GM21423 (cell line): Measurements from ENCODE around the gene SUGCT.

Source experiments
- ATAC-seq: cut with Tn5 transposase; IDR thresholded peaks from one replicate; pipeline ENCODE4 v1.9.1; 2021; ENCODE audit warnings: mild to moderate bottlenecking, moderate library complexity; ENCODE audit not compliant: unreplicated experiment

SUGCT gene

GRCh38 chr7:40549372-40550039, 414.7 kb downstream of the SUGCT start:
- no peak for ATAC-seq

DNA sequence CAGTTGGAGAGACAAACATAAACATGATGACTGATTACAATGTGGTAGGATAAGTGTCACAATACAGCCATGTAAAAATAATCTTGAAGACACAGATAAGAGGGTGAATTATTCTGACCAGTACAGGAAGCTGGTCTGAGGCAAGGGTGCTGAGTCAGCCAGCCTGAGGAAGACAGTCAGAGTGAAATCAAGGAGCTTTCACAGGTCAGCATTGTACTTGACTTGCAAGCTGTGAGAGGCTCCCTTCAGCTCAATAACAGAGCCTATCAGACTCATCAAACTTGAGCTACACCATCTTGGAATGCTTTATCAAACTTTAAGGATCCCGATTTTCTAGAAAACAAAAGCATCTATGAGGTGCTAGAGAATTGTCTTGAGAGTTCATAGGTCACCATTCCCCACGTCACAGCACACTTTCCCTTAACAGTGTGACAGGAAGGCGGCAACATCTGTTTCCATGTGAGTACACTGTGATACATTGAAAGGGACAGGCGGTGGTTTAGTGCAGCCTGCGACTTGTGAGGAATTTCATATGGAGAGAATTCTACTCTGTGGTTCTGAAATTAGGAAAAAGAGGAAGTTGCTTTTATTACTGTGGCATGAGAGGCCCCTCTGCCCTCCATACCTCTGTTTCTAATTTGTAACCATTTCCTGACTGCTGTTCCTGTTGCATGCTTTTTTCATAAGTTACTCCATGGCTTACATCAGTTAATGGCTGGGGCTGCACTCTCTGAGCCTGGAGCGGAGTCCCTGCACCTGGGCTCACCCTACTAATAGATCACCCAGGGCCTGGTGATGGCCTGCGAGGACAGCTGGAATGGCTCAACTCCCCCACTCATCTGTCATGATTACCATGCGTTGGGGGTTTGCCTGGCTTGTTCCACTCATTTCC, 417.1 kb downstream of the SUGCT start:
- ATAC-seq, result peak; percentile 76

- ATAC-seq, result no peak
These were observed 425.9 kb downstream of the SUGCT start for GRCh38 chr7:40560672-40561071.

GRCh38 chr7:40566879-40567278, 432.1 kb downstream of the SUGCT start:
- ATAC-seq, result no peak

DNA sequence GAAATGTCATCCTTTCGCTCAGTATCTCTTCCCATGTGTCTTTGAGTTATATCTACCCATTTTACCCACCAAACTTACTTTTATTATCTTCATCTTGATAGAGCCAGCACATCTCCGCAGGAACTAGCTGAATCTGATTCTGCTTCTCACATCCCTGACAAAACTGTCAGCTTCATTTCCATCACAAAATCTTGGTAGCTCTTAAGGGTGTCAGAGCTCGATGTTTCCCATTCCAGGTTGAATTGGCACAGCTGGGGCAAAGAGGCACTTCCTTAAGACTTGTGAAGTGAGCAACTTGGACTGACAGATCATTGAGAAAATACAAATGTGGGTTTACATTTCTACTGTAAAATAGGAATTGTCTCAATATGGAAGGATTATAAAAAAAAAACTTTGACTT, 434.5 kb downstream of the SUGCT start:
- no peak for ATAC-seq

- no peak for ATAC-seq
These were observed 435.4 kb downstream of the SUGCT start for GRCh38 chr7:40570223-40570622.

GRCh38 chr7:40571796-40572195, 437.0 kb downstream of the SUGCT start:
- no peak for ATAC-seq

DNA sequence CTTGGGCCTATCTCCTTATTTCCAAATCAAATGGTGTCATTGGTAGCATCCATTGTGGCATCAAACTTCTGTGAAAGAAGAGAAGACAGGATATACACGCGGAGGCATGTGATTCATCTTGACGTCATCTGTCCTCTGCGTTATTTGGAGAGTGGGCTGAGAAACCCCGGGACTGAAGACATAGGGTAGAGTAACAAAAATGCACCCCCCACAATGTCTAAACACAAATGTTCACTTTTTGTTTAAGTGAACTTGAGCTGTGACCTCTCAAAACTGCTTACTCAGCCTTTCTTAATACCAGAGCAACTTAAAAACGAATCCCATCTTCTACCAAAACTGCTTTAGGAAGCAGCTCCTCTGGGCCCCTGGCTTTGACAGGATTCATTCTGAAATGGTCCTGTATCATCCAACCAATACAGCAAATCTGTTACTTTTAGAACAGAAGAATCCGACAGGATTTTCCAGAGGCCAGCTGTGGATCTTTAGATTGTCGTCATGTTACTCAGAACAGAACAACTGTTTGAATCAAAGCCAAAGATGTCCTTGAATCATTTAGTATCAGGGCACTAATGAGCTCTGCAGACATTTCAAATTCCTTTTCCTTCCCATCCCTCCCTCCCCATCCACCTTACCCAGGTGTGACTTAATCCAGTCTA, 438.1 kb downstream of the SUGCT start:
- no peak for ATAC-seq

DNA sequence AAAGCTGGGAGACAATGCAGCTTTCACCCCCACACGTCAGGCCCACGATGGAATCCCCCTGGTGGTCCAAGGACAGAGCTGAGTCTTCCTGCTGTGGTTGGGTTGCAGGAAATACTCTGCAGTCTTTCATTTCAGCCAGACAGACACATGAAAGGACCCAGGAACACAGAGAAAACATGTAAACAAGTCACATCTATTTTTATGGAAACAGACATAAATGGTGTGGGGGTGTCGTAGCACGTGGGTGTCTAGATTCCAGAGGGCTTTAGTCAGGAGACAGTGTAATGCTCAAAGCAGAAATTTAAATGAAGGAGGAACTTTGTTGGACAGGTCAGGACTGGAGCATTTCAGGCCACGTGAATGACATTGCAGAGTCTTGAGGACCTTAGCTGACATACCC, 444.6 kb downstream of the SUGCT start:
- ATAC-seq, result no peak

GRCh38 chr7:40580776-40581175, 446.0 kb downstream of the SUGCT start:
- no peak for ATAC-seq

DNA sequence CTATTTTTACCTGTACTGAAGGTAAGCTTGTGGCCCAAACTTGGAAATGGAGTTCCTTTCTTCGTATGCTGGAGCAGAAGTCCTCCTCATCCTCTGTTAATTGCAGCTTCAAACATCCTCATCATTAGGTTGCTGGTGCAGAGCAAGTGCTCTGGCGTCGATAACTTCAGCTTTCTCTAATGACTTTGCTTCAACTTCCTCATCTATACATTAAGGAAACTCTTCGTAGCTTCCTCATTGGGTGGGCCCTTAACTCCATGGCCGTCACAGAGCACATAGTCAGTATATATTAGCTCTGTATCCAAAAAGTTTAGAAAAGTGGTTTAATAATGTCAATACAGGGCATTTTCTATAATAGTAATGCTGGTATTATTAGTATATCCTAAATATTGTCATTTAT, 447.7 kb downstream of the SUGCT start:
- no peak for ATAC-seq

DNA sequence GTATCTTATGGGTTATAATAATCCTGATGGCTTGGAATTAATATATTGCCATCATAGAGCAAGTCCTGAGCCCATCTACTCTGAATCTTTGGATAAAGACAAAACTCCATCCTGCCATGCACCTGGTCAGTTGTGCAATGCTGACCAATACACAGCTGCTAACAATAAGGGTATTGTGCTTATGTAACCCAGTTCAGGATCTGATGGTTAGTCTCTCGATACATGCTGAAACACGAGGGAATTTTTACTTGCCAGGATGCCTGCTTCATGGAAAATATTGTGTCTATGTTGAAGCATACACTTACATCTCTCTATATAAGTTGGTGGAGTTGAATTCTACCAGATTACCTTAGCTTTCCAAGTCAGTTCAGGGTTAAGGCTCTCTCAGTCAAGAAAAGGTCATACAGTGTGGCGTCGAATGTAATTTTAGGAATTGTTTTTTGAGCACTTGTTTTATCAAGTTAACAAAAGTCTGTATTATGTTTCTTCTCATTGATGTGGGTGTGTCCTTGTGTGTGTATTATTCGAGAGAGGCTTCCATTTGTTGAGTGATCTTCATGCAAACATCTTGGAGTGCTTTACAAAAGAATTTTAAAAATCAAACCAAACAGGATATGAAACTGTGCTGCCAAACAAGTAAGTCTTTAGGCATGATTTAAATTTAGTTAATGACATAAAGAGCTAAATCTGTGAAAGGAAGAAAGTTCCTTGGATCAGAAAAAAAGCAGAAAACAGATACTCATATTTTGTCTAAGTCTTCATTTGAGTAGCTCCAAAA, 449.1 kb downstream of the SUGCT start:
- no peak for ATAC-seq

DNA sequence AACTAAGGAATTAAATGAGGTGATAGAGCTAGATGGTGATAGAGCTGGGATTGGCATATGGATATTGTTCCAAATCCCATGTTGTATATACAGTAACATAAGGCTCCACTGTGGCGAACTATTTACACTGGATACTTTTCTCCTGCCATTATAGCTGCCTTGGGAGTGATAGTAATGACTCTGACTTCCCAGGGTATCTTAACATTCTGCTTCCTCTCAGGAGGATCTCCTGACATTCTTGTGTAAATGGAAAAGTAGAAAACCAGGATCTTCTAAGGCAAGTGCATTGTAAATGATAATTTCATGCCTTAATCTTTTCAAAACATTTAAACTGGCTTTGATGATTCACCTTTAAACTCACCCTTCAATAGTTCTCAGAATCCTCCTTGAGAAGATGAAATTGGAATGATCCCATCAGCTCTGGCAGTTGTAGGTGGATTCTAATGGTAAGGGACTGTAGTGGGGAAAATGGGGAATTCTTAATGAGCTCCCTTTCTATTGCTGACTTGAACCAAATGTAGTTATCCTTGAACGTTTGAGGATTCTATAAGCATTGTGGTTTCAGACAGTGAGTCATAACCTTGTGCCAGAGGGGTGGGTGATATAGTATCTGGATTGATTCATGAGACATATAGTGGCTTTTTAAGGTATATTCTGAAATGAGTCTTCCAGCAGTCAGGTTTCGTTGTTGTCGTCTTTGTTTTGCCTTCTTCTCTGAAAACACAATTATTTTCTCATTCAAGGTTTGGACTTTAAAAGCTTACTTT, 450.0 kb downstream of the SUGCT start:
- no peak for ATAC-seq

- ATAC-seq, result no peak
These were observed 451.4 kb downstream of the SUGCT start for GRCh38 chr7:40586197-40586596.

GRCh38 chr7:40587419-40587818, 452.6 kb downstream of the SUGCT start:
- ATAC-seq, result no peak

GRCh38 chr7:40595129-40595528, 460.3 kb downstream of the SUGCT start:
- ATAC-seq, result no peak

GRCh38 chr7:40595832-40596231, 461.0 kb downstream of the SUGCT start:
- ATAC-seq, result no peak

DNA sequence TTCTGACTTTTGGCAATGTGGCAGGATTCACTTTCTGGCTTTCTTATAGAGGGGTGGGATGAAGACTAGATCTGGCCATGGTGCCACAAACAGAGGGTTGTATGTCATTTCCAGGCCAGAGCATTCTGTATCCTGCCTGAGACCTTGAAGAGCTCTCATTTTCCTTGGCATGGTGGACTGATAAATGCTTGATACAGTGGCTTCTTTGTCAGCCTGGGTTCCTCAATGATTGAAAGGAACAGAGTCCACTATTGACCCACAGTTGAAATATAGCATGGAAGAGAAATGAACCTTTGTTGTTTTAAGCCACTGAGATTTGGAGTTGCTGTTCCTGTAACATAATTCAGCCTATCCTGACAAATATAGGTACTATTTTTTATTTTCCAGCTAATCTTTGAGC, 462.7 kb downstream of the SUGCT start:
- no peak for ATAC-seq

DNA sequence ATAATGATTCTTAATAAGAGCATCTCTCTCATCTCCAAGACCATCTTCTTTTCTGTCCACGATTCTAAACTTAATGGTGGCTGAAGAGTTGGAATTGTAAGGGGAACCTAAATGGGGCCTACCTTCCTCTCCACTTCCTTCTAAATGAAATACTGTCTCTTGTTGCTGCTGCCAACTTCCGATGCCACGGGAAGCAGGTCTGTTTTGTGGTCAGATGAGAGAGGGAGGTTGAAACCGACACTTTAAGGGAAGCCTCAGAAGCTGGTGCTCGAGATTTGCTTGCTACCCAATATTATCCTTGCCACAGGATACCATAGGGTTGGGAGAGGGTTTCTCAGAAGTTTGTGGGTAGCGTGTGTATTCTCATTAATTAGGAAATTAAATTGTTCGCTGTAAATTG, 464.1 kb downstream of the SUGCT start:
- ATAC-seq, result no peak

DNA sequence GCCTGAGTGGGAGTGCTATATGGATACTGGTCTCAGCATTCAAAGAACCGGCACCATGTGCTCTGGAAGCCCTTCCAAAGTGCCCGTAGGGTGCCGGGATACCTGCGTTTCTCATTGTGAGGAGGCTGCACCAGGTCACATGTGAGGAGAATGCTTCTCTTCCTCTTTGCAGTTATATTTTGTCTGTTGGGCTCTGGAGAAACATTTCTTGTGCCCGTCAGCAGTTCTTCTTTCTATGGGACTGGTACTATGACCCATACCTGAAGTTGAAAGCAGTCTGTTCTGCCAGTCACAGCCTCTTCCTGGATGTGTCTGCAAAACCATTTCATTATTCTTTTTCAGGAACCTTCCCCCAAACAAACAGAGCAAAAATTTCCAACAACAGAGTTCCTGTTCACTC, 465.0 kb downstream of the SUGCT start:
- no peak for ATAC-seq
